SK-N-SH treated with all-trans-retinoic acid at 6 μM for 48 hours (cell line): ENCODE results near the gene SDCCAG8.

Experiments used
- ATAC-seq: fragments of 200-7000 bp; cut with Tn5 transposase; 3 replicates; pipeline ENCODE4 v1.9.1; 2020; ENCODE audit warnings: mild to moderate bottlenecking, moderate library complexity
- ARNTL ChIP-seq: fragments of 450-650 bp; formaldehyde crosslinking; IDR thresholded peaks from 2 replicates; pipeline ENCODE4 v1.5.0; 2020; ENCODE audit warnings: low read depth, mild to moderate bottlenecking, moderate library complexity, borderline replicate concordance
- BACH2 ChIP-seq: fragments of 250-450 bp; sonication (Bioruptor Pico); IDR thresholded peaks from 2 replicates; pipeline ENCODE4 v1.9.0; 2021; ENCODE audit warnings: mild to moderate bottlenecking, borderline replicate concordance
- CSDC2 ChIP-seq: fragments of 250-450 bp; sonication (Bioruptor Pico); IDR thresholded peaks from 2 replicates; pipeline ENCODE4 v1.5.0; 2020; ENCODE audit warnings: mild to moderate bottlenecking, moderate library complexity
- ESRRG ChIP-seq: fragments of 250-450 bp; sonication (Bioruptor Pico); IDR thresholded peaks from 2 replicates; pipeline ENCODE4 v1.6.1; 2021; ENCODE audit warnings: mild to moderate bottlenecking
- GLIS3 ChIP-seq: fragments of 250-450 bp; sonication (Bioruptor Pico); IDR thresholded peaks from 2 replicates; pipeline ENCODE4 v1.5.0; 2020; ENCODE audit warnings: mild to moderate bottlenecking, moderate library complexity
- ISL1 ChIP-seq: fragments of 250-450 bp; sonication (Bioruptor Pico); IDR thresholded peaks from 2 replicates; pipeline ENCODE4 v2.1.2; 2022; ENCODE audit warnings: mild to moderate bottlenecking, moderate library complexity
- OSR1 ChIP-seq: fragments of 250-450 bp; sonication (Bioruptor Pico); IDR thresholded peaks from 2 replicates; pipeline ENCODE4 v1.8.0; 2022; ENCODE audit warnings: moderate library complexity, mild to moderate bottlenecking, inconsistent platforms
- POU6F1 ChIP-seq: fragments of 250-450 bp; sonication (Bioruptor Pico); IDR thresholded peaks from 2 replicates; pipeline ENCODE4 v1.8.0; 2021; ENCODE audit warnings: low read depth, mild to moderate bottlenecking, moderate library complexity, borderline replicate concordance
- PPARA ChIP-seq: fragments of 250-450 bp; sonication (Bioruptor Pico); IDR thresholded peaks from 2 replicates; pipeline ENCODE4 v1.5.0; 2020; ENCODE audit warnings: mild to moderate bottlenecking, borderline replicate concordance
- RARB ChIP-seq: fragments of 250-450 bp; sonication (Bioruptor Pico); IDR thresholded peaks from 2 replicates; pipeline ENCODE4 v1.8.0; 2021; ENCODE audit warnings: mild to moderate bottlenecking, moderate library complexity
- SNAI2 ChIP-seq: fragments of 250-450 bp; sonication (Bioruptor Pico); IDR thresholded peaks from 2 replicates; pipeline ENCODE4 v1.5.0; 2020; ENCODE audit warnings: mild to moderate bottlenecking, moderate library complexity
- TCF4 ChIP-seq: fragments of 250-450 bp; sonication (Bioruptor Pico); IDR thresholded peaks from 2 replicates; pipeline ENCODE4 v1.8.0; 2021; ENCODE audit warnings: mild to moderate bottlenecking, moderate library complexity, borderline replicate concordance
- TOX ChIP-seq: fragments of 250-450 bp; sonication (Bioruptor Pico); IDR thresholded peaks from 2 replicates; pipeline ENCODE4 v1.8.0; 2021; ENCODE audit warnings: mild to moderate bottlenecking, moderate library complexity, borderline replicate concordance
- TSHZ2 ChIP-seq: fragments of 250-450 bp; sonication (Bioruptor Pico); IDR thresholded peaks from 2 replicates; pipeline ENCODE4 v1.5.0; 2020; ENCODE audit warnings: mild to moderate bottlenecking, moderate library complexity
- ZFP3 ChIP-seq: fragments of 250-450 bp; sonication (Bioruptor Pico); IDR thresholded peaks from 2 replicates; pipeline ENCODE4 v1.5.0; 2020; ENCODE audit warnings: mild to moderate bottlenecking, moderate library complexity
- ZNF565 ChIP-seq: fragments of 450-650 bp; formaldehyde crosslinking; conservative IDR thresholded peaks from 2 replicates; pipeline ENCODE4 v1.5.0; 2020; ENCODE audit warnings: low read depth, mild to moderate bottlenecking, moderate library complexity
- ZNF8 ChIP-seq: fragments of 450-650 bp; formaldehyde crosslinking; IDR thresholded peaks from 2 replicates; pipeline ENCODE4 v1.5.0; 2020; ENCODE audit warnings: mild to moderate bottlenecking, moderate library complexity
- TF ChIP-seq, protein P1 (sequence below): fragments of 250-450 bp; sonication (Bioruptor Pico); IDR thresholded peaks from 2 replicates; pipeline ENCODE4 v1.8.0; 2020; ENCODE audit warnings: mild to moderate bottlenecking, moderate library complexity, borderline replicate concordance
- TF ChIP-seq, protein P2 (sequence below): fragments of 250-450 bp; sonication (Bioruptor Pico); IDR thresholded peaks from 2 replicates; pipeline ENCODE4 v1.5.1; 2021; ENCODE audit warnings: mild to moderate bottlenecking, moderate library complexity

The SDCCAG8 gene

GRCh38 chr1:243435836-243436235 is 180.0 kb downstream of the SDCCAG8 start (continued):
- no peak for TF ChIP-seq TSHZ2 (CRISPR knock-in tag)

GRCh38 chr1:243438146-243438545 is 182.3 kb downstream of the SDCCAG8 start:
- no peak for ATAC-seq
- no peak for TF ChIP-seq OSR1 (CRISPR knock-in tag)
- TF ChIP-seq, protein P1, sequence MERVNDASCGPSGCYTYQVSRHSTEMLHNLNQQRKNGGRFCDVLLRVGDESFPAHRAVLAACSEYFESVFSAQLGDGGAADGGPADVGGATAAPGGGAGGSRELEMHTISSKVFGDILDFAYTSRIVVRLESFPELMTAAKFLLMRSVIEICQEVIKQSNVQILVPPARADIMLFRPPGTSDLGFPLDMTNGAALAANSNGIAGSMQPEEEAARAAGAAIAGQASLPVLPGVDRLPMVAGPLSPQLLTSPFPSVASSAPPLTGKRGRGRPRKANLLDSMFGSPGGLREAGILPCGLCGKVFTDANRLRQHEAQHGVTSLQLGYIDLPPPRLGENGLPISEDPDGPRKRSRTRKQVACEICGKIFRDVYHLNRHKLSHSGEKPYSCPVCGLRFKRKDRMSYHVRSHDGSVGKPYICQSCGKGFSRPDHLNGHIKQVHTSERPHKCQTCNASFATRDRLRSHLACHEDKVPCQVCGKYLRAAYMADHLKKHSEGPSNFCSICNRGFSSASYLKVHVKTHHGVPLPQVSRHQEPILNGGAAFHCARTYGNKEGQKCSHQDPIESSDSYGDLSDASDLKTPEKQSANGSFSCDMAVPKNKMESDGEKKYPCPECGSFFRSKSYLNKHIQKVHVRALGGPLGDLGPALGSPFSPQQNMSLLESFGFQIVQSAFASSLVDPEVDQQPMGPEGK, result no peak
- TF ChIP-seq CSDC2 (CRISPR knock-in tag), result no peak
- no peak for TF ChIP-seq RARB (CRISPR knock-in tag)
- no peak for TF ChIP-seq BACH2 (CRISPR knock-in tag)
- TF ChIP-seq ARNTL (CRISPR knock-in tag), result no peak

DNA sequence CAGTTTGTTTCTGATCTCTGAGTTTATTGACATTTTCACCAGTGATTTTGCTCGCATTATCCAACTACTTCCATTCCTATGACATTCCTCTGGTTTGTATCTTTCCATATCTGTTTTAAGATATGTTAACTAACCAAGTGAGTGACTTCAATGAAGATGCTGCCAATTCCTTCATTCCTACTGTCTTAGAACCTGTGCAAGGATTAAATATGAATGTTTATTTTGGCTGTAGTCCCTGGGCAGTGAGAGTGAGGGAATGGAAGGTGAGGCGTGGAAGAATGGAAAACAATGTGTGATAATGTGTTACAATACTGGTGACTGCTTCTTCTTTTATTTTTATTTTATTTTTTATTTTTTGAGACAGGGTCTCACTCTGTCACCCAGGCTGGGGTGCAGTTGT is 183.0 kb downstream of the SDCCAG8 start:
- TF ChIP-seq TCF4 (CRISPR knock-in tag), result no peak
- TF ChIP-seq, protein P2, sequence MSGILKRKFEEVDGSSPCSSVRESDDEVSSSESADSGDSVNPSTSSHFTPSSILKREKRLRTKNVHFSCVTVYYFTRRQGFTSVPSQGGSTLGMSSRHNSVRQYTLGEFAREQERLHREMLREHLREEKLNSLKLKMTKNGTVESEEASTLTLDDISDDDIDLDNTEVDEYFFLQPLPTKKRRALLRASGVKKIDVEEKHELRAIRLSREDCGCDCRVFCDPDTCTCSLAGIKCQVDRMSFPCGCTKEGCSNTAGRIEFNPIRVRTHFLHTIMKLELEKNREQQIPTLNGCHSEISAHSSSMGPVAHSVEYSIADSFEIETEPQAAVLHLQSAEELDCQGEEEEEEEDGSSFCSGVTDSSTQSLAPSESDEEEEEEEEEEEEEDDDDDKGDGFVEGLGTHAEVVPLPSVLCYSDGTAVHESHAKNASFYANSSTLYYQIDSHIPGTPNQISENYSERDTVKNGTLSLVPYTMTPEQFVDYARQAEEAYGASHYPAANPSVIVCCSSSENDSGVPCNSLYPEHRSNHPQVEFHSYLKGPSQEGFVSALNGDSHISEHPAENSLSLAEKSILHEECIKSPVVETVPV (CRISPR knock-in tag), result no peak
- ATAC-seq, result no peak

DNA sequence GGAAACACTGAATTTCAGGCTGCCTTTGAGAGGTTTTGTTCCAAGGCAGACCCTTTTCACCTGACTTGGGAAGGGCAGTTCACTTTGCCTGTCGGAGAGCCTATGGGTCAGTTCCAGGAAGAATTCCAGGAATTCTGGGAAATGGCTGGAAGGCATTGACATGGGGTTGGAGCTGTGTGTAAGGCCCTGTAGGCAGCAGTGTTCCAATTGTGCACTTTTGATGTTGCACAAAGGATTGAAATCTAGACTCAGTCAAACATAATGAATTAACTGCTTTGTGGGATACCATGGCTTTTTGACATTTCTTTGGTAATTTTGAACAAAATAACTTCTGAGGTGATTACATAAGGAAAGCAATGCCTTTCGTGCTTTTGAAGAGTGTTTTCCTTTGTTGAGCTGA is 184.6 kb downstream of the SDCCAG8 start:
- no peak for ATAC-seq
- TF ChIP-seq ESRRG (CRISPR knock-in tag) (no peak), ZNF8 (CRISPR knock-in tag) (no peak), ZFP3 (CRISPR knock-in tag) (no peak), BACH2 (CRISPR knock-in tag) (no peak), TOX (CRISPR knock-in tag) (no peak), ISL1 (CRISPR knock-in tag) (no peak), GLIS3 (CRISPR knock-in tag) (no peak), TCF4 (CRISPR knock-in tag) (no peak), POU6F1 (no peak), ZNF565 (CRISPR knock-in tag) (no peak), PPARA (no peak), ARNTL (CRISPR knock-in tag) (no peak), SNAI2 (no peak)
- TF ChIP-seq, protein P1, result no peak
